ENCODE measurements around the gene BRF1.

GRCh38 chr14:105159344-105159743, 141.5 kb downstream of the BRF1 start:
- no peak for TF ChIP-seq CTCF (conservative IDR thresholded peaks at IDR 0.05)
- no peak for TF ChIP-seq ZFX (IDR thresholded peaks at IDR 0.05)
